ENCODE data around the gene ARMC9.

The ARMC9 gene

GRCh38 chr2:231384970-231385369 is 186.5 kb downstream of the ARMC9 start:
- no peak for TF ChIP-seq CTCF (IDR thresholded peaks at IDR 0.05; ENCODE audit: low read depth, low read length)
- in situ Hi-C loops (cut with HindIII; ENCODE audit: low sequenced_read_pairs), result no loop called here
- no peak overlapping the region for H3K4me3 ChIP-seq (ENCODE audit: low read depth, low read length)
- no peak for DNase-seq (ENCODE audit: low read depth, low spot score)

DNA sequence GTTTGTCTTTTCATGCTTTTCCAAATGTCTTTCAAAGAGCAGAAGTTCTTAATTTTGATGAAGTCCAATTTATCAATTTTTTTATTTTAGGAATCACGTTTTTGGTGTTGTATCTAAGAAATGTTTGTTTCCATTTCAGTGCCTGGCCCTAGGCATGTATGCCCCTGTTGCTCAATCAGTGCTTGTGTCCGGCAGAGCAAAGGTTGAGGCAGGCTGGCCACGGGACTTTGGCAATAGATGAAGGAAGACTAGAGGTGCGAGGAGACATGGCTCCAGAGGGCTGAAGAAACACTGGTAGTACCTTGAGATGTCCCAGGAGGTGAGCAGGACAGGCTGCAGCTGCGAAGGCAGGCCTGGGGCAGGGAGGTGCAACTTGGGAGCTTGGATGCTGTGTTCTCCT is 187.0 kb downstream of the ARMC9 start:
- DNase-seq (ENCODE audit: low read depth, low spot score), result no peak
- H3K4me3 ChIP-seq (ENCODE audit: low read depth, low read length), result no peak overlapping the region
- in situ Hi-C loops (cut with HindIII; ENCODE audit: low sequenced_read_pairs), result no loop called here
- no peak for TF ChIP-seq CTCF (IDR thresholded peaks at IDR 0.05; ENCODE audit: low read depth, low read length)

- in situ Hi-C loops (cut with HindIII; ENCODE audit: low sequenced_read_pairs), result no loop called here
- no peak for TF ChIP-seq CTCF (IDR thresholded peaks at IDR 0.05; ENCODE audit: low read depth, low read length)
- DNase-seq (ENCODE audit: low read depth, low spot score), result peak; percentile 84
- H3K4me3 ChIP-seq (ENCODE audit: low read depth, low read length), result no peak overlapping the region
Measured at GRCh38 chr2:231386446-231386845, 188.0 kb downstream of the ARMC9 start.

GRCh38 chr2:231387904-231388724 is 189.7 kb downstream of the ARMC9 start:
- no peak overlapping the region for H3K4me3 ChIP-seq (ENCODE audit: low read depth, low read length)
- in situ Hi-C loops (cut with HindIII; ENCODE audit: low sequenced_read_pairs), result no loop called here
- TF ChIP-seq CTCF (IDR thresholded peaks at IDR 0.05; ENCODE audit: low read depth, low read length), result peak; percentile 8

GRCh38 chr2:231388725-231389346 is 190.4 kb downstream of the ARMC9 start:
- in situ Hi-C loops (cut with HindIII; ENCODE audit: low sequenced_read_pairs), result no loop called here
- no peak overlapping the region for H3K4me3 ChIP-seq (ENCODE audit: low read depth, low read length)
- TF ChIP-seq CTCF (IDR thresholded peaks at IDR 0.05; ENCODE audit: low read depth, low read length), result no peak
- no peak for DNase-seq (ENCODE audit: low read depth, low spot score)

More at GRCh38 chr2:231387904-231388724, 189.7 kb downstream of the ARMC9 start:
- DNase-seq (ENCODE audit: low read depth, low spot score), result peak; percentile 78

GRCh38 chr2:231390667-231391066 is 192.2 kb downstream of the ARMC9 start:
- no peak for DNase-seq (ENCODE audit: low read depth, low spot score)
- in situ Hi-C loops (cut with HindIII; ENCODE audit: low sequenced_read_pairs), result no loop called here
- no peak overlapping the region for H3K4me3 ChIP-seq (ENCODE audit: low read depth, low read length)
- no peak for TF ChIP-seq CTCF (IDR thresholded peaks at IDR 0.05; ENCODE audit: low read depth, low read length)
